Glutamatergic neuron (in vitro differentiated cells): ENCODE measurements around the gene GOLGA2. TPM values are rescaled to one million over a fixed set of nuclear protein-coding genes. Genes with fewer than 3 reads are reported as not detected.
A peak's percentile ranks its signal among the peaks of the same experiment; 100 is the strongest.

Experiments
- DNase-seq: peaks from one replicate; pipeline ENCODE4 v3.0.0; 2022
- H3K27ac Mint-ChIP-seq: one replicate; pipeline ENCODE4 v1.8.0; 2020; ENCODE audit warnings: mild to moderate bottlenecking, mixed read lengths, inconsistent platforms; ENCODE audit not compliant: unreplicated experiment
- H3K27me3 Mint-ChIP-seq: one replicate; pipeline ENCODE4 v1.8.0; 2020; ENCODE audit warnings: mild to moderate bottlenecking, moderate library complexity, mixed read lengths, inconsistent platforms; ENCODE audit not compliant: unreplicated experiment
- H3K36me3 Mint-ChIP-seq: one replicate; pipeline ENCODE4 v1.8.0; 2020; ENCODE audit warnings: mild to moderate bottlenecking, mixed read lengths, inconsistent platforms; ENCODE audit not compliant: unreplicated experiment
- H3K4me1 Mint-ChIP-seq: one replicate; pipeline ENCODE4 v1.8.0; 2020; ENCODE audit warnings: mild to moderate bottlenecking, low read depth, mixed read lengths, inconsistent platforms; ENCODE audit not compliant: unreplicated experiment
- H3K4me3 Mint-ChIP-seq: one replicate; pipeline ENCODE4 v1.8.0; 2020; ENCODE audit warnings: mild to moderate bottlenecking, mixed read lengths, inconsistent platforms; ENCODE audit not compliant: unreplicated experiment
- H3K9me3 Mint-ChIP-seq: one replicate; pipeline ENCODE4 v1.8.0; 2020; ENCODE audit warnings: mild to moderate bottlenecking, moderate library complexity, mixed read lengths, inconsistent platforms; ENCODE audit not compliant: unreplicated experiment
- CTCF ChIP-seq: fragments of 200-600 bp; sonication (generic); IDR thresholded peaks from one replicate; pipeline ENCODE4 v1.5.0; 2021; ENCODE audit not compliant: partially characterized antibody, unreplicated experiment
- total RNA-seq: library from RNA; stranded (reverse); fragmentation: NEBNext Ultra II Directional; extraction: Animal tissue kit (Norgen Biotek cat#: 25700); gene quantifications from one replicate; pipeline ENCODE4 v1.2.1, GENCODE V29; 2021; ENCODE audit not compliant: unreplicated experiment

The GOLGA2 gene
- total RNA-seq, 1 donor from 2014 or later = 78.3 TPM

GRCh38 chr9:128218172-128218517 is 57.7 kb downstream of the GOLGA2 start:
- H3K9me3 Mint-ChIP-seq = peaks cover 2% of the 10 kb centered on the region
- no peak for TF ChIP-seq CTCF

DNA sequence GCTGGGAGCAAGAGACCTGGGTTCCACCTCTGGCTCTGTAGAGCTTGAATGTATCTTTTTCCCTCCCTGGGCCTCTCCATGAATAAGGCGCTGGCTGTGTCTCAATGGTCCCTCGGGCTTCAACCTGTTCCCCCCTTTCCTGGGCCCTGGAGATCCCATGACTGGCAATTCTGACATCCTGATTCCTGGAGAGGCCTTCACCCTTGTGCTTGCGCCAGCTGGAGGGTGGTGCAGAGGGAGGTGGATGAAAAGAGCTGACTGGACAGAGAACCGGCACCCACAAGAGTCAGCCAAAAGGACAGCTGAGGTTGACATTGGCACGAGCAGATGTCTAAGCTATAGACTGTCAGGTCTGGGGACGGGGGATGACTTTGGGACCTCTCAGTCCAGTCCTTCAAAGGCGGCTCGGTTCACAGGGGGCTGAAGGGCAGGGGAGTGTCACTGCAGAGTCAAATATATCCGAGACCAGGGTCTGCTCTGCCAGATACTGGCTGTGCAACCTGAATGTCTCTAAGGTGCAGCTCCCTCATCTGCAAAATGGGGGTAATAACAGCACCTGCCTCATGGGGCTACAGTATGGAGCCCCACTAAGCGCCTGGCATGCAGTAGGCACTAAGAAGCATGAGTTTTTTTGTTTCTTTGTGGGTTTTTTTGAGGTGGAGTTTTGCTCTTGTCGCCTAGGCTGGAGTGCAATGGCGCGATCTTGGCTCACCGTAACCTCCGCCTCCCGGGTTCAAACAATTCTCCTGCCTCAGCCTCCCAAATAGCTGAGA is 58.8 kb downstream of the GOLGA2 start:
- Mint-ChIP-seq H3K27me3 (peaks cover 5% of the 10 kb centered on the region), H3K36me3 (peaks cover 5% of the 10 kb centered on the region), H3K4me3 (peak overlapping the region; percentile 28), H3K27ac (peak overlapping the region; percentile 64), H3K4me1 (peaks cover 13% of the 10 kb centered on the region), H3K9me3 (peaks cover 4% of the 10 kb centered on the region)
- no peak for DNase-seq
- no peak for TF ChIP-seq CTCF

More at GRCh38 chr9:128218172-128218517, 57.7 kb downstream of the GOLGA2 start:
- Mint-ChIP-seq H3K36me3 (peaks cover 5% of the 10 kb centered on the region), H3K4me3 (peak overlapping the region; percentile 78), H3K27ac (peak overlapping the region; percentile 81), H3K27me3 (peaks cover 5% of the 10 kb centered on the region), H3K4me1 (peaks cover 13% of the 10 kb centered on the region)
- no peak for DNase-seq

DNA sequence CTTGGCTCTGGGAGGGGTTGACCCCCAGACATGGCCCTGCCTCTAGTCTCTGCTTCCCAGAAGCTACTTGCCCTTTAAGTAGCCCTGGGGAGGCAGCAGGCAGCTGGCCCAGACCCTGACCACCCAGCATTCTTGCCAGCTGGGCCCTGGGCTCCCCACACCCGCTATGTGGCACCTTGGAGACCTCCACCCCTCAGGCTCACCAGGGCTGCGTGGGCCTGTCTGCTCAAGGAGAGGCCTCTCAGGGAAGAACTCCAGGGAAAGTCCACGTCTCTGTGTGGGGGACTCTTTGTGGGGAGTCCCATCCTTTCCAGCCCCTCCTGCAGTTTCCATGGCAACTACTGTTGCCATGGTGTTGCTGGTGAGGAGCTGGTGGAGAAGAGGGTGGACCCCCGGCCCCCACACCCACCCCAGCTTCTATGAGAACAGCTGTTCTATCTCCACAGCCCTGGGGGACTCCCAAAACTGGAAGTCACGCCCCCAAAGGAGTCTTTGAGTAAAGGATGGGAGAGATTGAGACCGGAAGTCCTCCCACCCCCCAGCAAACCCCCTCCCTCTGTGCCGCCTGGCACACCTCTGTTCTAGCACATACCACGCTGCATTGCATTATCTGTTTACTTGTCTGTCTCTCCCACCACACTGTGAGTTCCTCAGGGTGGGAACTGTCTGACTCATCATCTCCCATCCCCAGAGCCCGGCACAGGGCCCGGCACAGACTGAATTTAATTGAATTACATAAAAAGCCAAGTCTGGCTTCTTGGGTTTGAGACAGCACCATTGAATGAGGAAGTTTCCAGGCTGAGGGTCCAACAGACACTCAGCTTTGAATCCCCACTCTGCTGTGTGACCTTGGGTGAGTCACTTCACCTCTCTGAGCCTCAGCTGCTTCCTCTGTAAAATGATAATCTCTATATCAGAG is 60.1 kb downstream of the GOLGA2 start:
- Mint-ChIP-seq H3K36me3 (peaks cover 5% of the 10 kb centered on the region), H3K27me3 (peaks cover 5% of the 10 kb centered on the region), H3K27ac (peak overlapping the region; percentile 52), H3K4me3 (no peak overlapping the region), H3K4me1 (peaks cover 13% of the 10 kb centered on the region), H3K9me3 (peaks cover 6% of the 10 kb centered on the region)
- no peak for DNase-seq
- TF ChIP-seq CTCF = no peak

- Mint-ChIP-seq H3K4me1 (peaks cover 13% of the 10 kb centered on the region), H3K27ac (no peak overlapping the region), H3K4me3 (no peak overlapping the region), H3K9me3 (peaks cover 6% of the 10 kb centered on the region), H3K36me3 (peaks cover 5% of the 10 kb centered on the region), H3K27me3 (peaks cover 5% of the 10 kb centered on the region)
- no peak for DNase-seq
- no peak for TF ChIP-seq CTCF
These were observed 61.0 kb downstream of the GOLGA2 start for GRCh38 chr9:128214571-128215490.
